ENCODE measurements around the gene CAV1. TPM values are rescaled to one million over a fixed set of nuclear protein-coding genes. Genes with fewer than 3 reads are reported as not detected.

CAV1 gene
- total RNA-seq, 2 donors from 2014 or later = 396 to 398 TPM

- TF ChIP-seq, protein P1, sequence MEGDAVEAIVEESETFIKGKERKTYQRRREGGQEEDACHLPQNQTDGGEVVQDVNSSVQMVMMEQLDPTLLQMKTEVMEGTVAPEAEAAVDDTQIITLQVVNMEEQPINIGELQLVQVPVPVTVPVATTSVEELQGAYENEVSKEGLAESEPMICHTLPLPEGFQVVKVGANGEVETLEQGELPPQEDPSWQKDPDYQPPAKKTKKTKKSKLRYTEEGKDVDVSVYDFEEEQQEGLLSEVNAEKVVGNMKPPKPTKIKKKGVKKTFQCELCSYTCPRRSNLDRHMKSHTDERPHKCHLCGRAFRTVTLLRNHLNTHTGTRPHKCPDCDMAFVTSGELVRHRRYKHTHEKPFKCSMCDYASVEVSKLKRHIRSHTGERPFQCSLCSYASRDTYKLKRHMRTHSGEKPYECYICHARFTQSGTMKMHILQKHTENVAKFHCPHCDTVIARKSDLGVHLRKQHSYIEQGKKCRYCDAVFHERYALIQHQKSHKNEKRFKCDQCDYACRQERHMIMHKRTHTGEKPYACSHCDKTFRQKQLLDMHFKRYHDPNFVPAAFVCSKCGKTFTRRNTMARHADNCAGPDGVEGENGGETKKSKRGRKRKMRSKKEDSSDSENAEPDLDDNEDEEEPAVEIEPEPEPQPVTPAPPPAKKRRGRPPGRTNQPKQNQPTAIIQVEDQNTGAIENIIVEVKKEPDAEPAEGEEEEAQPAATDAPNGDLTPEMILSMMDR (IDR thresholded peaks at IDR 0.05) = no peak
- no peaks in the 10 kb centered on the region for H3K27me3 ChIP-seq
- peaks cover 0 to 86% of the 10 kb centered on the region in 2 donors for H3K4me1 ChIP-seq
- H3K27ac ChIP-seq = peak overlapping the region; percentile 41 to 76
- DNase-seq (ENCODE audit: low spot score) = no peak
- peaks cover 49% of the 10 kb centered on the region for H3K36me3 ChIP-seq
- H3K9me3 ChIP-seq = no peaks in the 10 kb centered on the region
- H3K4me3 ChIP-seq = no peak overlapping the region
Measured at GRCh38 chr7:116554911-116555310, 30.1 kb downstream of the CAV1 start.

GRCh38 chr7:116557066-116557585 is 32.3 kb downstream of the CAV1 start:
- Histone ChIP-seq H3K27me3 (no peaks in the 10 kb centered on the region), H3K9me3 (no peaks in the 10 kb centered on the region), H3K36me3 (peaks cover 52% of the 10 kb centered on the region), H3K27ac (peak overlapping the region; percentile 61 to 76), H3K4me3 (no peak overlapping the region), H3K4me1 (peaks cover 0 to 74% of the 10 kb centered on the region in 2 donors)
- DNase-seq (ENCODE audit: low spot score) = no peak
- TF ChIP-seq, protein P1 (IDR thresholded peaks at IDR 0.05) = no peak

GRCh38 chr7:116557901-116558300 is 33.1 kb downstream of the CAV1 start:
- DNase-seq (ENCODE audit: low spot score) = no peak
- peak overlapping the region; percentile 61 to 76 for H3K27ac ChIP-seq
- no peaks in the 10 kb centered on the region for H3K27me3 ChIP-seq
- H3K9me3 ChIP-seq = no peaks in the 10 kb centered on the region
- H3K4me3 ChIP-seq = no peak overlapping the region
- H3K4me1 ChIP-seq = peaks cover 0 to 66% of the 10 kb centered on the region in 2 donors
- peaks cover 45% of the 10 kb centered on the region for H3K36me3 ChIP-seq
- TF ChIP-seq, protein P1 (IDR thresholded peaks at IDR 0.05) = no peak

DNA sequence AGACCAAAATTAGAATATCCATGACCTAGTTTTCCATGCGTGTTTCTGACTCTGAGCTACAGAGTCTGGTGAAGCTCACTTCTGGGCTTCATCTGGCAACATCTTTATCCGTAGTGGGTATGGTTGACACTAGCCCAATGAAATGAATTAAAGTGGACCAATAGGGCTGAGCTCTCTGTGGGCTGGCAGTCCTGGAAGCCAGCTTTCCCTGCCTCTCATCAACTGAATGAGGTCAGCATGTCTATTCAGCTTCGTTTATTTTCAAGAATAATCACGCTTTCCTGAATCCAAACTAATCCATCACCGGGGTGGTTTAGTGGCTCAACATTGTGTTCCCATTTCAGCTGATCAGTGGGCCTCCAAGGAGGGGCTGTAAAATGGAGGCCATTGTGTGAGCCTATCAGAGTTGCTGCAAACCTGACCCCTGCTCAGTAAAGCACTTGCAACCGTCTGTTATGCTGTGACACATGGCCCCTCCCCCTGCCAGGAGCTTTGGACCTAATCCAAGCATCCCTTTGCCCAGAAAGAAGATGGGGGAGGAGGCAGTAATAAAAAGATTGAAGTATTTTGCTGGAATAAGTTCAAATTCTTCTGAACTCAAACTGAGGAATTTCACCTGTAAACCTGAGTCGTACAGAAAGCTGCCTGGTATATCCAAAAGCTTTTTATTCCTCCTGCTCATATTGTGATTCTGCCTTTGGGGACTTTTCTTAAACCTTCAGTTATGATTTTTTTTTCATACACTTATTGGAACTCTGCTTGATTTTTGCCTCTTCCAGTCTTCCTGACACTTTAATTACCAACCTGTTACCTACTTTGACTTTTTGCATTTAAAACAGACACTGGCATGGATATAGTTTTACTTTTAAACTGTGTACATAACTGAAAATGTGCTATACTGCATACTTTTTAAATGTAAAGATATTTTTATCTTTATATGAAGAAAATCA is 35.5 kb downstream of the CAV1 start:
- no peak for DNase-seq (ENCODE audit: low spot score)
- TF ChIP-seq, protein P1 (IDR thresholded peaks at IDR 0.05) = no peak
- Histone ChIP-seq H3K36me3 (peaks cover 38% of the 10 kb centered on the region), H3K4me3 (no peak overlapping the region), H3K4me1 (peaks cover 0 to 42% of the 10 kb centered on the region in 2 donors), H3K27ac (peak overlapping the region; percentile 74 to 76), H3K9me3 (no peaks in the 10 kb centered on the region), H3K27me3 (no peaks in the 10 kb centered on the region)

DNA sequence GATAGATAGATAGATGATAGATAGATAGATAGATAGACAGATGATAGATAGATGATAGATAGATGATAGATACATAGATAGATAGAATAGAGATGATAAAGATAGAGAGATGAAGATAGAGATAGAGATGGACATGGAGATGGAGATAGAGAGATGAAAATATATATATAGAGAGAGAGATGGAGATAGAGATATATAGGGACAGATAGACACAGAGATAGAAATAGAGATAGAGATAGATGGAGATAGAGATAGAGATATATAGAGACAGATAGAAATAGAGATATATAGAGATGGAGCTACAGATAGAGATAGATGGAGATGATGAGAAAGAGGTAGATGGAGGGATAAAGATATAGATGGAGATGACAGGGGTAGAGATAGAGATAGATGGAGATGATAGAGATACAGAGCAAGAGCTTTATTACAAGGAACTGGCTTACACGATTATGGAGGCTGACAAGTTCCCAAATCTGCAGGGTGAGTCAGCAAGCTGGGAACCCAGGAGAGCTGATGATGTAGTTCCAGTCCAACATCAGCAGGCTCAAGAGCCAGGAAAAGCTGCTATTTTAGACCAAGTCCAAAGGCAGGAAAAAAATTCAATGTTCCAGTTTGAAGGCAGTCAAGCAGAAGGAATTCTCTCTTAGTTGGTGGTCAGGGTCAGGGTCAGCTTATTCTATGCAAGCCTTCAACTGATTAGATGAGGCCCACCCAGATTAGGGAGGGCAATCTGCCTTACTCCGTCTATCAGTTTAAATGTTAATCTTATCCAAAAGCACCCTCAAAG is 37.1 kb downstream of the CAV1 start:
- Histone ChIP-seq H3K27ac (peak overlapping the region; percentile 13 to 26), H3K4me3 (no peak overlapping the region), H3K9me3 (no peaks in the 10 kb centered on the region), H3K36me3 (peaks cover 38% of the 10 kb centered on the region), H3K4me1 (peaks cover 0 to 27% of the 10 kb centered on the region in 2 donors), H3K27me3 (no peaks in the 10 kb centered on the region)
- no peak for DNase-seq (ENCODE audit: low spot score)
- TF ChIP-seq, protein P1 (IDR thresholded peaks at IDR 0.05) = no peak

All from right atrium auricular region (tissue), 2 donors.